ENCODE data around the gene HLA-DRB1.

- no peak for TF ChIP-seq FOXM1 (IDR thresholded peaks at IDR 0.05; ENCODE audit: borderline replicate concordance, low read depth)
- TF ChIP-seq EGR1 (IDR thresholded peaks at IDR 0.05) = no peak
Measured at GRCh38 chr6:32627831-32628230, 38.2 kb upstream of the HLA-DRB1 start.

Measured in Ishikawa (cell line).